Measurements from ENCODE around the gene IFITM2.

DNA sequence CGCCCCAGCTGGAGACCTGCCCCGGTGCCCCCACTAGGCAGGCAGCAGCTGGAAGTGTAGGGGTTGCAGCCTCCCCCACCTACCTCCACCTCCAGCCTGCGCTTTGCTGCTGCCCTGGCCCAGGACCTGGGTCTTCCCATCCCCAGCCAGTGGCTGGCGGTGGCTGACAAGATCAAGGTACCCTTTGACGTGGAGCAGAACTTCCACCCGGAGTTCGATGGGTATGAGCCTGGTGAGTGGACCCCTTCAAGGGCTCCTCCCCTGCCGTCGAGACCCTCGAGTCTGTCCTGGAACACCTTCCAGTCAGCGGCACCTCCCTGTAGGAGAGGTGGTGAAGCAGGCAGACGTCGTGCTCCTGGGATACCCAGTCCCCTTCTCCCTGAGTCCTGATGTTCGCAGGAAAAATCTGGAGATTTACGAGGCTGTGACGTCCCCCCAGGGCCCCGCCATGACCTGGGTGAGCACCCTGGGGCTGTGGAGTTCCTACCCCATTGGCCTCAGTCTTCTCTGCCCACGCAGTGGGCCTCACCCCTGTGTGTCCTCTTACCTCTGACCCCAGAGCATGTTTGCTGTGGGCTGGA is 14.3 kb upstream of the IFITM2 start:
- TF ChIP-seq, protein P1, sequence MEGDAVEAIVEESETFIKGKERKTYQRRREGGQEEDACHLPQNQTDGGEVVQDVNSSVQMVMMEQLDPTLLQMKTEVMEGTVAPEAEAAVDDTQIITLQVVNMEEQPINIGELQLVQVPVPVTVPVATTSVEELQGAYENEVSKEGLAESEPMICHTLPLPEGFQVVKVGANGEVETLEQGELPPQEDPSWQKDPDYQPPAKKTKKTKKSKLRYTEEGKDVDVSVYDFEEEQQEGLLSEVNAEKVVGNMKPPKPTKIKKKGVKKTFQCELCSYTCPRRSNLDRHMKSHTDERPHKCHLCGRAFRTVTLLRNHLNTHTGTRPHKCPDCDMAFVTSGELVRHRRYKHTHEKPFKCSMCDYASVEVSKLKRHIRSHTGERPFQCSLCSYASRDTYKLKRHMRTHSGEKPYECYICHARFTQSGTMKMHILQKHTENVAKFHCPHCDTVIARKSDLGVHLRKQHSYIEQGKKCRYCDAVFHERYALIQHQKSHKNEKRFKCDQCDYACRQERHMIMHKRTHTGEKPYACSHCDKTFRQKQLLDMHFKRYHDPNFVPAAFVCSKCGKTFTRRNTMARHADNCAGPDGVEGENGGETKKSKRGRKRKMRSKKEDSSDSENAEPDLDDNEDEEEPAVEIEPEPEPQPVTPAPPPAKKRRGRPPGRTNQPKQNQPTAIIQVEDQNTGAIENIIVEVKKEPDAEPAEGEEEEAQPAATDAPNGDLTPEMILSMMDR (IDR thresholded peaks at IDR 0.05 in 4 of 5, conservative IDR thresholded peaks at IDR 0.05 in 1 of 5), result no peak
- no peak for TF ChIP-seq POLR2A (IDR thresholded peaks at IDR 0.05)
